A673 (cell line): ENCODE measurements around the gene B4GALNT3. TPM values are rescaled to one million over a fixed set of nuclear protein-coding genes. Genes with fewer than 3 reads are reported as not detected.

Experiments used
- BruUV-seq: library from RNA; stranded (reverse); fragments of 400-500 nt; replicated peaks from 2 replicates; lab custom pipeline; 2021; lab: Mats Ljungman, UMichigan
- CTCF ChIA-PET: fragments of 300-600 bp; sonication (Branson Sonifier 250); formaldehyde crosslinking; loops from one replicate; lab custom pipeline; 2022; ENCODE audit warnings: antibody characterized with exemption; lab: Charles Lee
- POLR2A ChIA-PET: fragments of 300-600 bp; sonication (Branson Sonifier 250); formaldehyde crosslinking; loops from one replicate; lab custom pipeline; 2022; ENCODE audit warnings: antibody characterized with exemption; ENCODE audit not compliant: low non-redundant PET; lab: Charles Lee
- DNase-seq: peaks from one replicate; pipeline ENCODE4 v3.0.0-alpha.2; 2015; ENCODE audit warnings: low spot score
- H3K27ac ChIP-seq: fragments of 200-600 bp; sonication (generic); 2 replicates; pipeline ENCODE4 v1.5.1; 2016; ENCODE audit warnings: mixed run types, low read depth, mild to moderate bottlenecking, mixed read lengths, antibody characterized with exemption, low read length; ENCODE audit not compliant: poor library complexity, severe bottlenecking
- H3K27me3 ChIP-seq: fragments of 200-600 bp; sonication (generic); replicated peaks from 2 replicates; pipeline ENCODE4 v1.6.1; 2017; ENCODE audit warnings: mixed run types, low read depth, mild to moderate bottlenecking, mixed read lengths, antibody characterized with exemption, low read length; ENCODE audit not compliant: insufficient read depth, poor library complexity
- H3K36me3 ChIP-seq: fragments of 200-600 bp; sonication (generic); 2 replicates; pipeline ENCODE4 v1.6.1; 2016; ENCODE audit warnings: mixed run types, mild to moderate bottlenecking, mixed read lengths, antibody characterized with exemption, low read length; ENCODE audit not compliant: insufficient read depth, poor library complexity, severe bottlenecking
- H3K4me1 ChIP-seq: fragments of 200-600 bp; sonication (generic); 2 replicates; pipeline ENCODE4 v1.6.1; 2017; ENCODE audit warnings: mixed run types, mild to moderate bottlenecking, mixed read lengths, antibody characterized with exemption, low read length; ENCODE audit not compliant: insufficient read depth, poor library complexity, severe bottlenecking
- H3K4me3 ChIP-seq: fragments of 200-600 bp; sonication (generic); 2 replicates; pipeline ENCODE4 v1.5.1; 2016; ENCODE audit warnings: low read depth, mixed run types, mild to moderate bottlenecking, mixed read lengths, low read length; ENCODE audit not compliant: poor library complexity, severe bottlenecking
- H3K9me3 ChIP-seq: fragments of 200-600 bp; sonication (generic); 2 replicates; pipeline ENCODE4 v1.6.1; 2016; ENCODE audit warnings: mixed run types, low read depth, mild to moderate bottlenecking, mixed read lengths, antibody characterized with exemption, low read length; ENCODE audit not compliant: poor library complexity, severe bottlenecking
- CTCF ChIP-seq: fragments of 300-800, 200-600 bp; sonication (generic); conservative IDR thresholded peaks from 2 replicates; pipeline ENCODE4 v1.5.1; 2017; ENCODE audit warnings: low read depth, mild to moderate bottlenecking, antibody characterized with exemption, low read length, moderate library complexity, mixed read lengths
- EZH2 ChIP-seq: fragments of 200-600 bp; sonication (generic); IDR thresholded peaks from 2 replicates; pipeline ENCODE4 v1.6.1; 2017; ENCODE audit warnings: borderline replicate concordance, low read depth, mild to moderate bottlenecking, mixed read lengths, antibody characterized with exemption, low read length; ENCODE audit not compliant: poor library complexity, severe bottlenecking
- intact Hi-C: fragments of 100-400 bp; cut with micrococcal nuclease; formaldehyde crosslinking; loops from one replicate; pipeline ENCODE4 v1.10.0; 2022; ENCODE audit not compliant: unreplicated experiment
- total RNA-seq: library from RNA; stranded (reverse); gene quantifications from 2 replicates; pipeline ENCODE4 v1.2.3, GENCODE V29; 2021

The B4GALNT3 gene
- total RNA-seq, 1 experiment from 2014 or later: 19.4 TPM

GRCh38 chr12:466762-467161, 7.0 kb downstream of the B4GALNT3 start:
- BruUV-seq: no TSS peak
- H3K9me3 ChIP-seq: no peaks in the 10 kb centered on the region
- no peak overlapping the region for H3K27ac ChIP-seq
- TF ChIP-seq CTCF (no peak), EZH2 (no peak)
- intact Hi-C loops: no loop called here
- ChIA-PET CTCF (no interaction called here), POLR2A (no interaction called here)
- no peak overlapping the region for H3K4me3 ChIP-seq
- no peaks in the 10 kb centered on the region for H3K27me3 ChIP-seq
- H3K36me3 ChIP-seq: no peaks in the 10 kb centered on the region
- H3K4me1 ChIP-seq: peaks cover 3% of the 10 kb centered on the region
- no peak for DNase-seq

- no peak for TF ChIP-seq EZH2
- TF ChIP-seq CTCF: no peak
- Histone ChIP-seq H3K36me3 (no peaks in the 10 kb centered on the region), H3K4me1 (peaks cover 3% of the 10 kb centered on the region), H3K9me3 (no peaks in the 10 kb centered on the region), H3K27me3 (no peaks in the 10 kb centered on the region), H3K4me3 (no peak overlapping the region), H3K27ac (no peak overlapping the region)
- no peak for DNase-seq
- CTCF ChIA-PET: no interaction called here
- intact Hi-C loops: no loop called here
- no TSS peak for BruUV-seq
- POLR2A ChIA-PET: no interaction called here
These were observed 7.9 kb downstream of the B4GALNT3 start for GRCh38 chr12:467591-467990.

GRCh38 chr12:468671-469389, 9.1 kb downstream of the B4GALNT3 start:
- Histone ChIP-seq H3K4me3 (no peak overlapping the region), H3K4me1 (peaks cover 3% of the 10 kb centered on the region), H3K27me3 (no peaks in the 10 kb centered on the region), H3K27ac (no peak overlapping the region), H3K9me3 (no peaks in the 10 kb centered on the region), H3K36me3 (no peaks in the 10 kb centered on the region)
- CTCF ChIA-PET: no interaction called here
- DNase-seq: no peak
- intact Hi-C loops: no loop called here
- no TSS peak for BruUV-seq
- POLR2A ChIA-PET: no interaction called here
- TF ChIP-seq CTCF (no peak), EZH2 (no peak)
